Mammary epithelial cell (primary cell): ENCODE data around the gene AP1S3.

ENCODE experiments used
- CTCF ChIP-seq, 2 donors: IDR thresholded peaks in 1 of 2; conservative IDR thresholded peaks in 1 of 2; 2 replicates each; pipeline ENCODE4 v1.5.1; 2011 to 2012; ENCODE audit warnings: inconsistent platforms in 2 of 2, low read length in 2 of 2, mild to moderate bottlenecking in 2 of 2, control low read depth in 1 of 2, low read depth in 1 of 2; ENCODE audit not compliant: insufficient read depth in 1 of 2; ENCODE audit errors: extremely low read depth in 1 of 2
- EZH2 ChIP-seq: IDR thresholded peaks from 2 replicates; pipeline ENCODE4 v1.6.1; 2012; ENCODE audit warnings: low read length, inconsistent platforms, borderline replicate concordance

- TF ChIP-seq CTCF (conservative IDR thresholded peaks at IDR 0.05 in 1 of 2, IDR thresholded peaks at IDR 0.05 in 1 of 2; ENCODE audit: extremely low read depth in 1 of 2, insufficient read depth in 1 of 2, low read depth in 1 of 2, low read length in 2 of 2) (no peak), EZH2 (no peak)
Measured at GRCh38 chr2:223880796-223881195, 43.4 kb upstream of the AP1S3 start.
